HCT116 (cell line): ENCODE results near the gene CORO2B. TPM values are rescaled to one million over a fixed set of nuclear protein-coding genes. Genes with fewer than 3 reads are reported as not detected.

ENCODE experiments used
- ATAC-seq: fragments of 200-7000 bp; cut with Tn5 transposase; 2 replicates; pipeline ENCODE4 v1.9.1; 2020; ENCODE audit warnings: mild to moderate bottlenecking, moderate library complexity
- BruUV-seq: library from RNA; stranded (reverse); fragments of 400-500 nt; replicated peaks from 2 replicates; lab custom pipeline; 2021; lab: Mats Ljungman, UMichigan
- CTCF ChIA-PET: fragments of 300-600 bp; sonication (Branson Sonifier 250); formaldehyde crosslinking; loops from one replicate; lab custom pipeline; 2021; ENCODE audit warnings: antibody characterized with exemption; lab: Charles Lee
- POLR2A ChIA-PET: fragments of 300-600, 350-600 bp; sonication (Branson Sonifier 250); formaldehyde crosslinking; loops from one replicate; lab custom pipeline; 2021; ENCODE audit warnings: antibody characterized with exemption; lab: Charles Lee
- RAD21 ChIA-PET, 2 experiments: fragments of 300-600 bp; sonication (Branson Sonifier 250); formaldehyde crosslinking; loops; one replicate each; lab custom pipeline; 2023; ENCODE audit warnings: low total read pairs in 2 of 2; ENCODE audit not compliant: uncharacterized antibody in 2 of 2, unreplicated experiment in 2 of 2, low non-redundant PET in 1 of 2; lab: Charles Lee
- DNase-seq: peaks from one replicate; pipeline ENCODE4 v3.0.0-alpha.2; 2010; ENCODE audit warnings: low read depth, low spot score
- H2AFZ ChIP-seq: fragments of 200-600 bp; shearing (Covaris generic), sonication (generic); 2 replicates; pipeline ENCODE4 v1.6.1; 2017; ENCODE audit warnings: low read depth, mixed run types, mixed read lengths, antibody characterized with exemption, low read length; ENCODE audit not compliant: poor library complexity, severe bottlenecking
- H3K27ac ChIP-seq: 2 replicates; pipeline ENCODE4 v1.5.1; 2012; ENCODE audit warnings: low read depth, low read length
- H3K27me3 ChIP-seq: fragments of 200-600 bp; sonication (generic); 2 replicates; pipeline ENCODE4 v1.6.1; 2016; ENCODE audit warnings: mixed run types, low read length, mixed read lengths; ENCODE audit not compliant: insufficient read depth
- H3K36me3 ChIP-seq, 2 experiments: fragments of 200-500 bp in 1 of 2; fragments of 200-600 bp in 1 of 2; sonication (Bioruptor generic) in 1 of 2; sonication (generic) in 1 of 2; 2 replicates each; pipeline versions ENCODE4 v1.5.1 to v1.6.1; 2014 to 2016; ENCODE audit warnings: low read length in 2 of 2, inconsistent platforms in 1 of 2, mixed read lengths in 1 of 2, mixed run types in 1 of 2; ENCODE audit not compliant: insufficient read depth in 2 of 2, control insufficient read depth in 1 of 2
- H3K4me1 ChIP-seq, 2 experiments: fragments of 200-600 bp in 1 of 2; sonication (generic) in 1 of 2; 2 replicates each; pipeline versions ENCODE4 v1.5.1 to v1.6.1; 2012 to 2017; ENCODE audit warnings: low read length in 2 of 2, inconsistent platforms in 1 of 2, mild to moderate bottlenecking in 1 of 2, mixed read lengths in 1 of 2, mixed run types in 1 of 2, moderate library complexity in 1 of 2; ENCODE audit not compliant: insufficient read depth in 2 of 2, control insufficient read depth in 1 of 2
- H3K4me2 ChIP-seq: fragments of 200-600 bp; sonication (generic); 2 replicates; pipeline ENCODE4 v1.6.1; 2017; ENCODE audit warnings: mixed run types, low read length, mixed read lengths
- H3K4me3 ChIP-seq, 2 experiments: fragments of 200-600 bp in 1 of 2; sonication (generic) in 1 of 2; replicated peaks in 1 of 2; 2 replicates each; pipeline ENCODE4 v1.5.1; 2011 to 2016; ENCODE audit warnings: low read length in 2 of 2, control low read depth in 1 of 2, low read depth in 1 of 2, mild to moderate bottlenecking in 1 of 2, mixed read lengths in 1 of 2, mixed run types in 1 of 2
- H3K79me2 ChIP-seq: fragments of 200-600 bp; sonication (generic); 2 replicates; pipeline ENCODE4 v1.6.1; 2017; ENCODE audit warnings: mild to moderate bottlenecking, mixed run types, low read length, moderate library complexity, mixed read lengths; ENCODE audit not compliant: insufficient read depth
- H3K9ac ChIP-seq: fragments of 200-600 bp; sonication (generic); 2 replicates; pipeline ENCODE4 v1.6.1; 2016; ENCODE audit warnings: low read length, mixed read lengths
- H3K9me2 ChIP-seq: fragments of 200-600 bp; sonication (generic), shearing (Covaris generic); 2 replicates; pipeline ENCODE4 v1.6.1; 2017; ENCODE audit warnings: mixed run types, mild to moderate bottlenecking, moderate library complexity; ENCODE audit not compliant: insufficient read depth
- H3K9me3 ChIP-seq, 2 experiments: fragments of 200-500 bp in 1 of 2; fragments of 200-600 bp in 1 of 2; sonication (Bioruptor generic) in 1 of 2; sonication (generic) in 1 of 2; 2 replicates each; pipeline ENCODE4 v1.6.1; 2014 to 2017; ENCODE audit warnings: low read length in 2 of 2, mixed read lengths in 2 of 2, inconsistent platforms in 1 of 2, low read depth in 1 of 2, mild to moderate bottlenecking in 1 of 2, mixed run types in 1 of 2, moderate library complexity in 1 of 2; ENCODE audit not compliant: control insufficient read depth in 1 of 2, insufficient read depth in 1 of 2
- H4K20me1 ChIP-seq: fragments of 200-600 bp; sonication (generic), shearing (Covaris generic); 2 replicates; pipeline ENCODE4 v1.6.1; 2017; ENCODE audit warnings: mixed run types, mild to moderate bottlenecking, moderate library complexity; ENCODE audit not compliant: insufficient read depth
- CBX3 ChIP-seq: IDR thresholded peaks from 2 replicates; pipeline ENCODE4 v1.6.1; 2012; ENCODE audit warnings: low read depth
- CEBPB ChIP-seq: IDR thresholded peaks from 2 replicates; pipeline ENCODE4 v1.6.1; 2012; ENCODE audit warnings: low read depth
- POLR2A ChIP-seq: IDR thresholded peaks from 2 replicates; pipeline ENCODE4 v1.7.0; 2011; ENCODE audit warnings: borderline replicate concordance; ENCODE audit not compliant: insufficient read depth, insufficient read length; ENCODE audit errors: extremely low read depth
- RAD21 ChIP-seq: IDR thresholded peaks from 2 replicates; pipeline ENCODE4 v1.6.1; 2012; ENCODE audit warnings: low read depth, mild to moderate bottlenecking
- TCF7L2 ChIP-seq: IDR thresholded peaks from 2 replicates; pipeline ENCODE4 v1.7.0; 2011; ENCODE audit warnings: borderline replicate concordance, inconsistent platforms; ENCODE audit not compliant: insufficient read depth, insufficient read length; ENCODE audit errors: extremely low read depth
- intact Hi-C: fragments of 100-400 bp; cut with micrococcal nuclease; formaldehyde crosslinking; loops from 2 replicates; pipeline ENCODE4 v1.10.0; 2022
- total RNA-seq: library from RNA; stranded (reverse); gene quantifications from one replicate; pipeline ENCODE4 v1.2.1, GENCODE V29; 2021; ENCODE audit not compliant: unreplicated experiment

Gene CORO2B
- total RNA-seq, 1 experiment from 2014 or later = 2.8 TPM

GRCh38 chr15:68768321-68768720 is 189.5 kb downstream of the CORO2B start:
- ChIA-PET CTCF (no interaction called here), RAD21 (no interaction called here), POLR2A (no interaction called here)
- intact Hi-C loops = no loop called here
- Histone ChIP-seq H3K27ac (no peak overlapping the region), H4K20me1 (no peaks in the 10 kb centered on the region), H3K4me1 (peaks cover 0 to 3% of the 10 kb centered on the region in 2 experiments; a peak in 1 of 4 replicates), H3K36me3 (no peaks in the 10 kb centered on the region), H2AFZ (no peak overlapping the region), H3K9ac (no peak overlapping the region), H3K4me3 (no peak overlapping the region), H3K79me2 (no peaks in the 10 kb centered on the region), H3K27me3 (no peaks in the 10 kb centered on the region), H3K9me3 (no peaks in the 10 kb centered on the region), H3K4me2 (no peak overlapping the region; the same call in 1 of the 2 replicates), H3K9me2 (no peaks in the 10 kb centered on the region)
- ATAC-seq (no peak), DNase-seq (no peak)
- BruUV-seq = no TSS peak
- TF ChIP-seq CBX3 (no peak), RAD21 (no peak)

GRCh38 chr15:68769702-68770101 is 190.9 kb downstream of the CORO2B start:
- RAD21 ChIA-PET = no interaction called here
- BruUV-seq = no TSS peak
- no peak overlapping the region for H3K9ac ChIP-seq
- CTCF ChIA-PET = interaction anchor here (1.5 kb wide), 1 partner anchor 155 kb away, joined by 3 read pairs; no protein-coding TSS in a partner anchor
- intact Hi-C loops = no loop called here
- TF ChIP-seq CEBPB (no peak), RAD21 (no peak), TCF7L2 (no peak), CBX3 (no peak), POLR2A (no peak)
- no peaks in the 10 kb centered on the region for H3K36me3 ChIP-seq
- no peaks in the 10 kb centered on the region for H3K79me2 ChIP-seq
- no peaks in the 10 kb centered on the region for H3K9me3 ChIP-seq
- no peak overlapping the region for H3K27ac ChIP-seq
- POLR2A ChIA-PET = no interaction called here
- no peak overlapping the region for H3K4me3 ChIP-seq
- no peaks in the 10 kb centered on the region for H3K27me3 ChIP-seq
- peaks cover 0 to 3% of the 10 kb centered on the region in 2 experiments; a peak in 1 of 4 replicates for H3K4me1 ChIP-seq
- ATAC-seq = no peak
- H4K20me1 ChIP-seq = no peaks in the 10 kb centered on the region
- H3K4me2 ChIP-seq = no peak overlapping the region
- no peaks in the 10 kb centered on the region for H3K9me2 ChIP-seq
- no peak overlapping the region for H2AFZ ChIP-seq
- DNase-seq = no peak
